Tibial artery (tissue), 4 donors: Measurements from ENCODE around the gene PAQR5.

Source experiments
- DNase-seq, 2 donors: peaks; one replicate each; pipeline ENCODE4 v3.0.0-alpha.2; 2019
- H3K27ac ChIP-seq, 2 donors: fragments of 200-600 bp; sonication (generic) in 1 of 2; 1 replicate in 1 of 2; 2 replicates in 1 of 2; pipeline ENCODE4 v1.5.1; 2018 to 2019; ENCODE audit warnings: mild to moderate bottlenecking in 1 of 2
- H3K27me3 ChIP-seq, 2 donors: fragments of 200-600 bp; sonication (generic) in 1 of 2; one replicate each; pipeline versions ENCODE4 v1.5.1 to v1.6.0; 2016 to 2019
- H3K36me3 ChIP-seq, 3 donors: fragments of 200-600 bp; sonication (generic) in 2 of 3; one replicate each; pipeline ENCODE4 v1.5.1; 2016 to 2019; ENCODE audit warnings: mild to moderate bottlenecking in 2 of 3
- H3K4me1 ChIP-seq, 4 donors: fragments of 200-600 bp; sonication (generic) in 2 of 4; 1 replicate in 3 of 4; 2 replicates in 1 of 4; pipeline ENCODE4 v1.5.1; 2016 to 2019
- H3K4me3 ChIP-seq, 2 donors: fragments of 200-600 bp; sonication (generic) in 1 of 2; 1 replicate in 1 of 2; 2 replicates in 1 of 2; pipeline ENCODE4 v1.5.1; 2018 to 2019; ENCODE audit warnings: mild to moderate bottlenecking in 2 of 2
- H3K9me3 ChIP-seq, 3 donors: fragments of 200-600 bp; sonication (generic) in 1 of 3; one replicate each; pipeline ENCODE4 v1.5.1; 2016 to 2019
- CTCF ChIP-seq, 2 experiments: fragments of 200-600 bp in 1 of 2; fragments of 450-650 bp in 1 of 2; IDR thresholded peaks; one replicate each; pipeline ENCODE4 v1.5.1; 2017 to 2019; ENCODE audit warnings: antibody characterized with exemption in 2 of 2, mild to moderate bottlenecking in 1 of 2, moderate library complexity in 1 of 2
- intact Hi-C: fragments of 100-400 bp; cut with DNase I; formaldehyde crosslinking; loops from one replicate; pipeline ENCODE4 v1.15.0; 2023; ENCODE audit warnings: low total_unique reads

The PAQR5 gene

GRCh38 chr15:69298697-69299441, at the start of gene PAQR5:
Gene PAQR5, plus strand, starts transcription at chr15:69298912. Its CDS starts 61,169 bp downstream, at chr15:69360081.
- intact Hi-C loops = no loop called here
- H3K4me1 ChIP-seq = peaks cover 0 to 18% (median 12%) of the 10 kb centered on the region in 4 donors
- H3K27me3 ChIP-seq = peaks cover 0 to 60% of the 10 kb centered on the region in 2 donors
- DNase-seq = peak in 1 of 2 donors; percentile 61
- H3K4me3 ChIP-seq = peak within 1 kb of the TSS; percentile 40 to 55
- TF ChIP-seq CTCF (IDR thresholded peaks at IDR 0.05) = no peak
- H3K27ac ChIP-seq = no peak within 1 kb of the TSS
- no peaks in the 10 kb centered on the region for H3K36me3 ChIP-seq
- H3K9me3 ChIP-seq = no peaks in the 10 kb centered on the region

- H3K27me3 ChIP-seq = no peaks in the 10 kb centered on the region
- H3K27ac ChIP-seq = no peak overlapping the region
- intact Hi-C loops = no loop called here
- H3K4me3 ChIP-seq = no peak overlapping the region
- H3K9me3 ChIP-seq = no peaks in the 10 kb centered on the region
- DNase-seq = no peak
- peaks cover 0 to 5% (median 2%) of the 10 kb centered on the region in 4 donors for H3K4me1 ChIP-seq
- H3K36me3 ChIP-seq = no peaks in the 10 kb centered on the region
- TF ChIP-seq CTCF (IDR thresholded peaks at IDR 0.05) = no peak
Observed at GRCh38 chr15:69253156-69253555, 45.6 kb upstream of the PAQR5 start.

- H3K27ac ChIP-seq = no peak overlapping the region
- TF ChIP-seq CTCF (IDR thresholded peaks at IDR 0.05) = peak; percentile 44 to 49
- no peak overlapping the region for H3K4me3 ChIP-seq
- H3K4me1 ChIP-seq = no peaks in the 10 kb centered on the region
- peaks cover 0 to 12% (median 0%) of the 10 kb centered on the region in 3 donors for H3K36me3 ChIP-seq
- intact Hi-C loops = no loop called here
- DNase-seq = no peak
- H3K9me3 ChIP-seq = no peaks in the 10 kb centered on the region
- no peaks in the 10 kb centered on the region for H3K27me3 ChIP-seq
Observed at GRCh38 chr15:69265347-69265955, 33.3 kb upstream of the PAQR5 start.

- Histone ChIP-seq H3K27ac (no peak overlapping the region), H3K4me1 (no peaks in the 10 kb centered on the region), H3K36me3 (peaks cover 0 to 5% (median 0%) of the 10 kb centered on the region in 3 donors), H3K27me3 (peaks cover 0 to 4% of the 10 kb centered on the region in 2 donors), H3K9me3 (no peaks in the 10 kb centered on the region), H3K4me3 (no peak overlapping the region)
- intact Hi-C loops = no loop called here
- no peak for TF ChIP-seq CTCF (IDR thresholded peaks at IDR 0.05)
- no peak for DNase-seq
Observed at GRCh38 chr15:69271217-69271616, 27.5 kb upstream of the PAQR5 start.

- intact Hi-C loops = no loop called here
- Histone ChIP-seq H3K27ac (no peak overlapping the region), H3K27me3 (peaks cover 0 to 4% of the 10 kb centered on the region in 2 donors), H3K36me3 (peaks cover 0 to 5% (median 0%) of the 10 kb centered on the region in 3 donors), H3K4me3 (no peak overlapping the region), H3K4me1 (no peaks in the 10 kb centered on the region), H3K9me3 (no peaks in the 10 kb centered on the region)
- DNase-seq = no peak
- TF ChIP-seq CTCF (IDR thresholded peaks at IDR 0.05) = no peak
Observed at GRCh38 chr15:69272139-69272538, 26.6 kb upstream of the PAQR5 start.
